Measurements from ENCODE around the gene HELB.

HELB gene

DNA sequence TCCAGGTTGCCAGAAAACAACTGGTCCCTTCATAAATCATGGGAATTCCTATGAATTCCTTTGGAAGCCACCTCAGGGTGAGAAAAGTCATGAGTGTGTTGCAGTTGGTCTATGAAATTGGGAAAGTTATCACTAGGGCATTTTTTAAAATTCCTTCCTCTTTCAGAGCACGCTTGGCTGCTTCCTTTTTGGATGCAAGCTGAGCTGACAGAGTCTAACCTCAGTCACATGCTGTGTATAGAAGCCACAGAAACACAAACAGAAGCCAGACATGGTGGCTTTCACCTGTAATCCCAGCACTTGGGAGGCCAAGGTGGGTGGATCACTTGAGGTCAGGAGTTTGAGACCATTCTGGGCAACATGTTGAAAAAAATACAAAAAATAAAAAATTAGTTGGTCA lies 21.7 kb upstream of the HELB start:
- H3K4me3 ChIP-seq (replicated peaks; ENCODE audit: low read depth, low read length) = no peak overlapping the region
- TF ChIP-seq, protein P1, sequence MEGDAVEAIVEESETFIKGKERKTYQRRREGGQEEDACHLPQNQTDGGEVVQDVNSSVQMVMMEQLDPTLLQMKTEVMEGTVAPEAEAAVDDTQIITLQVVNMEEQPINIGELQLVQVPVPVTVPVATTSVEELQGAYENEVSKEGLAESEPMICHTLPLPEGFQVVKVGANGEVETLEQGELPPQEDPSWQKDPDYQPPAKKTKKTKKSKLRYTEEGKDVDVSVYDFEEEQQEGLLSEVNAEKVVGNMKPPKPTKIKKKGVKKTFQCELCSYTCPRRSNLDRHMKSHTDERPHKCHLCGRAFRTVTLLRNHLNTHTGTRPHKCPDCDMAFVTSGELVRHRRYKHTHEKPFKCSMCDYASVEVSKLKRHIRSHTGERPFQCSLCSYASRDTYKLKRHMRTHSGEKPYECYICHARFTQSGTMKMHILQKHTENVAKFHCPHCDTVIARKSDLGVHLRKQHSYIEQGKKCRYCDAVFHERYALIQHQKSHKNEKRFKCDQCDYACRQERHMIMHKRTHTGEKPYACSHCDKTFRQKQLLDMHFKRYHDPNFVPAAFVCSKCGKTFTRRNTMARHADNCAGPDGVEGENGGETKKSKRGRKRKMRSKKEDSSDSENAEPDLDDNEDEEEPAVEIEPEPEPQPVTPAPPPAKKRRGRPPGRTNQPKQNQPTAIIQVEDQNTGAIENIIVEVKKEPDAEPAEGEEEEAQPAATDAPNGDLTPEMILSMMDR (IDR thresholded peaks at IDR 0.05; ENCODE audit: low read length, missing control alignments) = no peak
- DNase-seq (ENCODE audit: low read depth) = no peak

DNA sequence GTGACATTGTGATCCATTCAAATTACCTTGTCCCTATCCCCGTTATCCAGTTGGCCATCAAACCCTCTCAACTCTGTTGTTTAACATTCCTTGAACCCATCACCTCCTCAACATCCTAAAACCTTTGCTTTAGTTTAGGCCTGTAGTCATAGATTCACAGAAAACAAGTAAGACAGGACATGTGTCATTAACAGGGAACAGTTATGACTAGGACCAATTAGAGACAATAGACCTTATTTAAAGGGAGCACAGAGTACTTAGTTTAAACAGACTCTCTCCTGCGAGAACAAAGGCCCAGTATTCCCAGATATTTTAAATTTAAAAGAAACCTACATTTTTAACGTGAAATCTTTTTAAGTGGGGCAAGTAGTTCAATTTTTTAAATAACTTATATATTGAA lies 20.0 kb upstream of the HELB start:
- DNase-seq (ENCODE audit: low read depth) = no peak
- TF ChIP-seq, protein P1 (IDR thresholded peaks at IDR 0.05; ENCODE audit: low read length, missing control alignments) = no peak
- no peak overlapping the region for H3K4me3 ChIP-seq (replicated peaks; ENCODE audit: low read depth, low read length)

DNA sequence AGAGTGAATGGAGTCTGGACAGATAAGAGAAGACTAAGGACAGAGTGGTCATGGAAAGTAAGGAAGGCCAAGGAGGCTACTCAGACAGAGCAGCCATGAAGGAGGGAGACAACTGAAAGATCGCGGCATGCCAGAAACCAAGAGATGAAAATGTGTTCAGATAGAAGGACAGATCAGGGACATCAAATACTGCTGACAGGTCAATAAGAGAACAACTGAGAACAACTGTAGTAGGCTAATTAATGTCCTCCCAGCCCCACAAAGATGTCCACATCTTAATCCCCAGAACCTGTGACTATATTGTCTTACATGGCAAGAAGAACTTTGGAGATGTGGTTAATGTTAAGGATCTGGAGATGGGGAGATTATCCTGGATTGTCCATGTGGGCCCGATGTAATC lies 15.0 kb upstream of the HELB start:
- TF ChIP-seq, protein P1 (IDR thresholded peaks at IDR 0.05; ENCODE audit: low read length, missing control alignments) = no peak
- no peak for DNase-seq (ENCODE audit: low read depth)
- no peak overlapping the region for H3K4me3 ChIP-seq (replicated peaks; ENCODE audit: low read depth, low read length)

DNA sequence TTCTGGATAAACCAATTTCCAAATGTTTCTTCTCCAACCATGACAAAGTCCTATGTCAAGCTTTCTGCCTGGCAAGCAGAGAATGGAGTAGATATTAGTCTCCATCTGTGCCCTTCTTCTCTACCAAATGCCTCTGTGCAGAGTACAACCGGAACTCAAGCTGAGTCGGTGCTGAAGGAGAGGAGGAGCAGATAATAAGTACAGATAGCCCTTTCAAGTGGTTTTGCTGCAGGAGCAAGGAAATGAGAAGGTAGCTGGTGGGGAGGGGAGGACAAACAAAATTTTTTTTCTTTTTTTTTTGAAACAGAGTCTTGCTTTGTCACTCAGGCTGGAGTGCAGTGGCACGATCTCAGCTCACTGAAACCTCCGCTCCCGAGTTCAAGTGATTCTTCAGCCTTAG lies 14.2 kb upstream of the HELB start:
- DNase-seq (ENCODE audit: low read depth) = no peak
- no peak overlapping the region for H3K4me3 ChIP-seq (replicated peaks; ENCODE audit: low read depth, low read length)
- TF ChIP-seq, protein P1 (IDR thresholded peaks at IDR 0.05; ENCODE audit: low read length, missing control alignments) = no peak

DNA sequence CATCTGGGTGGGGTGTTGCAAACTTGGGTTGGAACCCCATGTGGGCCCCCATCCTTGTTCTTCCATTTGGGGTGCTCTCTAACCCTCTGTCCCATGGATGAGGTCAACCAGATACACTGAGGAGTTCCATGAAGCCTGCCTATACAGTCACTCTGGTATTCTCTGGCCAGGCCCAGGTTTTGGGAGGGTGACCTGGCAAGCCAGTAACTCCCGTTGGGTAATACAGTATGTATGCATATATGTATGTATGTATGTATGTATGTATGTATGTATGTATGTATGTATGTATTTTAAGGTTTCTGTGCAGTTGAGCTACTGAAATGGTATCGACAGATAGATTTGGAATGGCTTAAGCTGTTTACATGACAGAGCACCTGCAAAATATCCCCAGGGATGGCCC lies 12.8 kb upstream of the HELB start:
- TF ChIP-seq, protein P1 (IDR thresholded peaks at IDR 0.05; ENCODE audit: low read length, missing control alignments) = no peak
- no peak overlapping the region for H3K4me3 ChIP-seq (replicated peaks; ENCODE audit: low read depth, low read length)
- DNase-seq (ENCODE audit: low read depth) = no peak

DNA sequence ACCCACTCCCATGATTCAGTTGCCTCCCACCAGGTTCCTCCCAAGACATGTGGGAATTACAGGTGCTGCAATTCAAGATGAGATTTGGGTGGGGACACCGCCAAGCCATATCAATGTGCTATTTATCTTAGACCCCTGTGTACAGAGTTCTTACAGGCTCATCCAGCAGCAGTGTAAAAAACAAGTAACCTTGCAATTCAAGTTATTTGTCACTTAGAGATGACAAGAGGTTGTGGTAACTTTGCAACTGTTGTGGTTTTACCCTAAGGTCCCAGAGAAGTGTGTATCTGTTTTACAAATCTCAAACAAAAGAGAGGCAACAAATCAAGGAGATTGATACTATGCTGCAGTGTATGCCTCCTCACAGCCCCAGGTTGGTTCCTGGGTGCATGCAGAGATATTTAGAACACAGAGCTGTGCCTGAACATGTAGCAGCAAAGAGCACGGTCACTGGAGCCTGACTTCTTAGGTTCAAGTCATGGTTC lies 11.5 kb upstream of the HELB start:
- H3K4me3 ChIP-seq (replicated peaks; ENCODE audit: low read depth, low read length) = no peak overlapping the region
- no peak for DNase-seq (ENCODE audit: low read depth)
- TF ChIP-seq, protein P1 (IDR thresholded peaks at IDR 0.05; ENCODE audit: low read length, missing control alignments) = no peak

DNA sequence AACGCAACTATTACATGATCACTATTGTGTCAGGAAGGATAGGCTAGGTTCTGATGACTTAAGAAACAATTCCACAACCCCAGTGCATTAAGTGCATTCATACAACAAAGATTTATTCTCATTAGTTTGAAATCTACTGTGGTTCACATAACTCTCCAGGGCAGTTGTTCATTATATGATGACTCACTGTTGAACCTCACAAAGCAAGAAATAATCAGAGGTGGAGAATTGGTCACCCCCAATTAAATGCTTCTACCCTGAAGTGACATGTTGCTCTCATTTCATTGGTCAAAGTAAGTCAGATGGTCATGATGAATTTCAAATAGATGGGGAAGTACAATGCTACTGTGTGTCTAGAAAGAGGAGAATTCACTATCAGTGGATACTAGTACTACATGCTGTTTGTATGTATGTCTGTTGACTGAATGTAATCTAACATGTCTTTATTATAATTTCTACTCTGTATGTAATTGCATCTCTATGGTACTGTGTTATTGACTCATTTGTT lies 6.1 kb upstream of the HELB start:
- TF ChIP-seq, protein P1 (IDR thresholded peaks at IDR 0.05; ENCODE audit: low read length, missing control alignments) = no peak
- H3K4me3 ChIP-seq (replicated peaks; ENCODE audit: low read depth, low read length) = no peak overlapping the region
- no peak for DNase-seq (ENCODE audit: low read depth)

All from fibroblast of pulmonary artery (primary cell).